ENCODE results near the gene SLMAP.
A peak's percentile ranks its signal among the peaks of the same experiment; 100 is the strongest.

Gene SLMAP

GRCh38 chr3:57755741-57756527 lies at the start of gene SLMAP:
SLMAP (plus strand) TSS chr3:57756309; CDS start chr3:57757652, 1,343 bp downstream.
- peak; percentile 93 to 94 (median 93) for DNase-seq (ENCODE audit: low read depth in 2 of 3, low spot score in 1 of 3)

DNA sequence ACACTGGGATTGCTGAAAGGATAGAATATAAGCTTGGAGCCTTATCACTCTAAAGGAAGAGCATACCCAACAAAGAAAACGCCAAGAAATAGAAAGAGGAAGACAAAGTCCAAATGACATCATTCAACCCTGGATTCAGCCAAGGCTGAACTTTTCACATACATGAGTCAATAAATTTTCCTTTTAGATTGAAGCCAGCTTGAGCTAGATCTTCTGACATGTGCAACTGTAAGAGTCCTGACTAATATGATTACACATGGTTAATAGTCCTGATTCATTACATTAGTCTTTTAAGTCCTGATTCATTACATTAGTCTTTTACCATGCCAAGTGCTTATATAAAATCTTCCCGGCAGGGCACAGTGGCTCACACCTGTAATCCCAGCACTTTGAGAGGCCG lies 49.6 kb upstream of the SLMAP start:
- DNase-seq (ENCODE audit: low read depth in 2 of 3, low spot score in 1 of 3) = no peak

DNA sequence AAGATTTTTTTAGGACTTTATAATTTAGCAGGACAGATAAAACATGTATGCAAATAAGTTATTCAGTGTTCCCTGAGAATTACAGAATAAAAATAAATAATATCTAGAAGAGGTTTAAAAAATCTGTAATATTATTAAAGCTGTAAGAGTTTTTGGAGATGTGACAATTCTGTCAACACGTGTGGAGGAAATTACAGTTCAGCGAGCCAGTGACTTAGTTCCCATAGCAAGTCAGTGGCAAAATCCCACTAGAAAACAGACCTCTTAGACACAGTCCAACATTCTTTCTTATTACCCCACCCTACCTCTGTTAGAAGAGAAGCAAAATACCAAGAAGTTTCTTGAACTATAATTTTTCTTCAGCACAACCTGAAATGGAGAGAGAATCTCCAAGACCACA lies 47.1 kb upstream of the SLMAP start:
- DNase-seq (ENCODE audit: low read depth in 2 of 3, low spot score in 1 of 3) = no peak

GRCh38 chr3:57709559-57709958 lies 46.5 kb upstream of the SLMAP start:
- DNase-seq (ENCODE audit: low read depth in 2 of 3, low spot score in 1 of 3) = no peak

DNA sequence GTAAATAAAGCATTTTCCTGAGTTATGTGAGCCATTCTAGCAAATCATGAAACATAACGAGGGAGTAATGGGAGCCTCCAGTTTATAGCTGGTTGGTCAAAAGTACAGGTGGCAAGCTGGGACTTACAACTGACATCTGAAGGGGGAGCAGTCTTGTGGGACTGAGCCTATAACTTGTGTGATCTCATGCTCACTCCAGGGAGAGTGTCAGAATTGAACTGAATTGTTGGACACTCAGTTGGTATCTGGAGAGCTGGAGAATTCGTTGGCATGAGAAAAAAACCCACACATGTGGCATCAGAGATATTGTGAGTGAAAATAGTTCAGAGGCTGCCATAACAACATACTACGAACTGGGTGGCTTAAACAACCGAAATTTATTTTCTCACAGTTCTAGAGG lies 40.4 kb upstream of the SLMAP start:
- no peak for DNase-seq (ENCODE audit: low read depth in 2 of 3, low spot score in 1 of 3)

DNA sequence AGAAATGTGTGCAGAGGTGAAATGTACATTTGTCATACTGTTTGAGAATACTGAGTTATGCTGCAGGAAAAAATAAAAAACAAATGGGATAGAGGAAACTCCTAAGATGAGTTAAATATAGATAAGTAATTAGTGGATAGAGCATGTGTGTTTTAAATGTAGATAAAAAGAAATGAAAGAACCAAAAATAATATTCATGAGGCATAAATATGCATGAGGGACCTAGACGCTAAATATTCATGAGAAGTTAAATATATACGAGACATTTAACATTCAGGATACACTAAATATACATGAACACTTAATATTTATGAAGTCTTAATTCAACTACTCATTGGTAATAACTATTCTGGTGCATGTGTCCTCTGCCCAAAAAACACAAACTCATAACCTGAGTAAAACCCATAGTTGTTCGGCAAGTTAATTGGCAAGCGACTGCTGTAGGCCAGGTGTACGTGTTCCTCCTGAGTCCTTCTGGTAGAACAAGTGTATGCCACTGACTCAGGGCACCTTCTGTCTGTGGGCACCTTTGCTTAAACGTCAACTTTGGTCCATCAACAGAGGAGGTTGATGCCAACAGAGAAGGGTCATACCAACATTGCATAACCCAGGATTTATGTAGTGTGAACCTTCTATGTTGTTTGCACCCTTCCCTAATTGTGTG lies 38.8 kb upstream of the SLMAP start:
- DNase-seq (ENCODE audit: low read depth in 2 of 3, low spot score in 1 of 3) = no peak

- DNase-seq (ENCODE audit: low read depth in 2 of 3, low spot score in 1 of 3) = no peak
Observed at GRCh38 chr3:57718118-57718517, 38.0 kb upstream of the SLMAP start.

DNA sequence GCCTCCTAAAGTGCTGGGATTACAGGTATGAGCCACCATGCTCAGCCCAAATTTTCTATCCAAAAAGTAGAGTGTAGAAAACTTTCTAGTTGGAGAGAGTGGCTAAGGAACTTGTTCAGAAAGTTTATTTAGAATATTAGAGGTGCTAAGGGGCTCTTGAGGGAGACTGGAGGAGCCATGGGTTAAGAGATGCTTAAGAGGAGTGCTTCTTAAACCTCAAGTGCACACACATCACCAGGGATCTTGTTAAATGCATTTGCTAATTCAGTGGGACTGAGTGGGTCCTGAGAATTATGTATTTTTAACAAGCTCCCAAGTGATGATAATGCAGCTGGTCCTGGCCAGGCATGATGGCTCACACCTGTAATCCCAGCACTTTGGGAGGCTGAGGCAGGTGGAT lies 29.7 kb upstream of the SLMAP start:
- DNase-seq (ENCODE audit: low read depth in 2 of 3, low spot score in 1 of 3) = no peak

DNA sequence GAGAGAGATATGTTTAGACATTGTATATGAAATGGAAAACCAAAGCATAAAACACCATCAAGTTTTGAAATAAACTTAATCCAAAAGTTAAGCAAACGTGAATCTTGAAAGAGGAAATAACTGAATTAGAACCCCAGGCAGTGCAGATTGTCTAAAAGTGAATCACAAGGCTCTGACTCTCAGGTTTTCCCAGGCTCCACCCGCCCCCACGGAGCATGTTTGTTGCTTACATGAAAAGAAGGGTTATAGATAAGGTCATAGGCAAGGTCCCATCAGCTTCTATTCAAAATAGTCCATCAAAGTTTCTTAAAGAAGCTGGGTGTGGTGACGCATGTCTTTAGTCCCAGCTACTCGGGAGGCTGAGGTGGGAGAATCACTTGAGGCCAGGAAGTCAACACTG lies 29.0 kb upstream of the SLMAP start:
- DNase-seq (ENCODE audit: low read depth in 2 of 3, low spot score in 1 of 3) = no peak

- no peak for DNase-seq (ENCODE audit: low read depth in 2 of 3, low spot score in 1 of 3)
Observed at GRCh38 chr3:57729334-57730045, 26.6 kb upstream of the SLMAP start.

DNA sequence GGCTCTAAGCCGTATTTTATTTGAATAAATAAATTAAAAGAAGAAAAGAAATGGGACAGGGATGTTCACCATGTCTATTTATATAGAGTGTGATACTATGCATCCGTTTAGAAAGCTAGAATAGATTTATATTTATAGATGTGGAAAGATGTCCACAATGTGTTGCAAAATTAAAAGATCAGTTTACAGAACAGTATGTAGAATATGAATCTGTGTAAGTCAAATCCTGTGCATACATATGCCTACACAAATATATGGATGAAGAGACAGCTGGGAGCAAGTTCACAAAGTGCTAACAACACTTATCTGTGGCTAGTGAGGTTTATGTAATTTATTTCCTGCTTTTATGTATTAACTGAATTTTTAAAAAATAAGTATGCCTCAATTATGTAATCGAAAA lies 25.4 kb upstream of the SLMAP start:
- DNase-seq (ENCODE audit: low read depth in 2 of 3, low spot score in 1 of 3) = no peak

- DNase-seq (ENCODE audit: low read depth in 2 of 3, low spot score in 1 of 3) = no peak
Observed at GRCh38 chr3:57731311-57731710, 24.8 kb upstream of the SLMAP start.

DNA sequence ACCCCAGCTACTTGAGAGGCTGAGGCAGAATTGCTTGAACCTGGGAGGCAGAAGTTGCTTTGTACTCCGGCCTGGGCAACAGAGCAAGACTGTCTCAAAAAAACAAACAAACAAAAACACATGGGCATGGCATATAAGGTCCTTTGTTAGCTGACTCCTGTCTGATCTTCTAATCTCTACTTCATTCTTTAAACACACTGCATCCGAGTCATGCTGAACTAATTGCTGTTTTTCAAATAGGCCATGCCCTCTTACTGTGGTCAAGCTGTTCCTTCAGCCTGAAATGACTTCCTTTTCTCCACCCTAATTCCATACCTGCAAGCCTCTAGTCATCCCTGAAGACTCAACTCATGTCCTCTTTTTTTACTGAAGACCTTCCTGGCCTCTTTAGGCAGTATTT lies 22.3 kb upstream of the SLMAP start:
- DNase-seq (ENCODE audit: low read depth in 2 of 3, low spot score in 1 of 3) = no peak

GRCh38 chr3:57735405-57735804 lies 20.7 kb upstream of the SLMAP start:
- no peak for DNase-seq (ENCODE audit: low read depth in 2 of 3, low spot score in 1 of 3)

DNA sequence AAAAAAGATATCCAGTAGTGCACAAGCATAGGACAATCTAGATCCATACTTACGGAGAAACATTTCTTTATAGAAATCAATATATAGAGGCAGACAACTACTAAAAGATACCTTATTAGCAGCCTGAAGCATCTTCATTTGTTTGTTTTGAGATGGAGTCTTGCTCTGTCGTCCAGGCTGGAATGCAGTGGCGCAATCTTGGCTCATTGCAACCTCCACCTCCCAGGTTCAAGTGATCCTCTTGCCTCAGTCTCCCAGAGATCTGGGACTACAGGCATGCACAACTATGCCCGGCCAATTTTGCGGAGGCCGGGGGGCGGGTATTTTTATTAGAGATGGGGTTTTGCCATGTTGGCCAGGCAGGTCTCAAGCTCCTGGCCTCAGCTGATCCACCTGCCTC lies 18.3 kb upstream of the SLMAP start:
- no peak for DNase-seq (ENCODE audit: low read depth in 2 of 3, low spot score in 1 of 3)

- no peak for DNase-seq (ENCODE audit: low read depth in 2 of 3, low spot score in 1 of 3)
Observed at GRCh38 chr3:57738391-57738790, 17.7 kb upstream of the SLMAP start.

- no peak for DNase-seq (ENCODE audit: low read depth in 2 of 3, low spot score in 1 of 3)
Observed at GRCh38 chr3:57740027-57740426, 16.1 kb upstream of the SLMAP start.

DNA sequence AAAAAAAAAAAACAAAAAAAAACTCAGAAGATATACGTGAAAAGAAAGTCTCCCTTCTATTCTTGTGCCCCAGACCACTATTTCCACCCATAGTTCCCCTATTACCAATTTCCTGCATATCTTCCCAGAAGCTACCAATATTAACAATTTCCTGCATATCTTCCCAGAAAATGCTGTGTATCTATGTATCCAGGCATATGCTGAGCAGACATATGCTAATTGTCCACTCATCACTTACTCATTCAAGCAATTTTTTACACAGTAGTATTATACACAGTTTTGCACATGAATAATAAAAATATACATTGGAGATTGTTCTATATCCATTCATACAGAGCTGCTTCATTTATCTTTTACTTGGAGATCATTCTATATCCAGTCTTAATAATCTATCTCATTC lies 12.6 kb upstream of the SLMAP start:
- DNase-seq (ENCODE audit: low read depth in 2 of 3, low spot score in 1 of 3) = no peak

GRCh38 chr3:57745101-57745500 lies 11.0 kb upstream of the SLMAP start:
- no peak for DNase-seq (ENCODE audit: low read depth in 2 of 3, low spot score in 1 of 3)

- no peak for DNase-seq (ENCODE audit: low read depth in 2 of 3, low spot score in 1 of 3)
Observed at GRCh38 chr3:57746156-57747010, 9.7 kb upstream of the SLMAP start.

DNA sequence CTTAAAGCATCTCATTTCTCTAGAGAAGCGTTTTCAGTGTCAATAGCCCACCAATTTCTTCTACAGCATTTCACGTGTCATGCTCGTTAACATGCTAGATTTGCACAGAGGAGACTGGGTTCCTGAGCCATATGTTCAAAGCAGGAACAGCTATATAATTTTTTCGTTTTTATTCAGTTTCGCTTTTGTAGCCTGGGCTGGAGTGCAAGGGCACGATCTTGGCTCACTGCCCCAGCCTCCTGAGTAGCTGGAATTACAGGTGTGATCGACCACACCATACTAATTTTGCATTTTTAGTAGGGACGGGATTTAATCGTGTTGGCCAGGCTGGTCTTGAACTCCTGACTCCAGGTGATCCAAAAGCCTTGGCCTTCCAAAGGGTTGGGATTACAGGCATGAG lies 6.6 kb upstream of the SLMAP start:
- DNase-seq (ENCODE audit: low read depth in 2 of 3, low spot score in 1 of 3) = no peak
